Mucosa of rectum (tissue), 2 donors: Measurements from ENCODE around the gene RAB30.

Experiments used
- H3K27ac ChIP-seq, 2 donors: one replicate each; pipeline ENCODE4 v1.7.0; 2013; ENCODE audit warnings: inconsistent platforms in 2 of 2, low read depth in 2 of 2, low read length in 2 of 2
- H3K27me3 ChIP-seq, 2 donors: one replicate each; pipeline ENCODE4 v1.7.0; 2013; ENCODE audit warnings: low read length in 2 of 2; ENCODE audit not compliant: control insufficient read depth in 2 of 2, insufficient read depth in 2 of 2
- H3K36me3 ChIP-seq, 2 donors: one replicate each; pipeline ENCODE4 v1.7.0; 2013; ENCODE audit warnings: low read length in 2 of 2; ENCODE audit not compliant: control insufficient read depth in 2 of 2, insufficient read depth in 2 of 2
- H3K4me1 ChIP-seq, 2 donors: one replicate each; pipeline ENCODE4 v1.7.0; 2013; ENCODE audit warnings: low read length in 2 of 2, mild to moderate bottlenecking in 1 of 2; ENCODE audit not compliant: control insufficient read depth in 2 of 2, insufficient read depth in 2 of 2
- H3K4me3 ChIP-seq, 2 donors: one replicate each; pipeline ENCODE4 v1.7.0; 2013; ENCODE audit warnings: low read length in 2 of 2
- H3K9ac ChIP-seq, 2 donors: one replicate each; pipeline ENCODE4 v1.7.0; 2013; ENCODE audit warnings: low read length in 2 of 2, low read depth in 1 of 2, mild to moderate bottlenecking in 1 of 2
- H3K9me3 ChIP-seq, 2 donors: one replicate each; pipeline ENCODE4 v1.7.0; 2013; ENCODE audit warnings: low read length in 2 of 2; ENCODE audit not compliant: control insufficient read depth in 2 of 2
- donor health status: healthy.
- donor health status: Normal muscosa, but diverticular disease.

The RAB30 gene

GRCh38 chr11:83072350-83073242, 899 bp upstream of the RAB30 start:
- Histone ChIP-seq H3K4me1 (peaks cover 14 to 22% of the 10 kb centered on the region in 2 donors), H3K27ac (peak overlapping the region; percentile 94), H3K27me3 (peaks cover 0 to 7% of the 10 kb centered on the region in 2 donors), H3K4me3 (peak overlapping the region; percentile 96 to 100), H3K9ac (peak overlapping the region; percentile 95 to 99), H3K9me3 (no peaks in the 10 kb centered on the region), H3K36me3 (peaks cover 2 to 5% of the 10 kb centered on the region in 2 donors)

- H3K27ac ChIP-seq, result peak overlapping the region; percentile 94
- peak overlapping the region; percentile 95 to 99 for H3K9ac ChIP-seq
- H3K9me3 ChIP-seq, result no peaks in the 10 kb centered on the region
- peaks cover 0 to 7% of the 10 kb centered on the region in 2 donors for H3K27me3 ChIP-seq
- peaks cover 2 to 5% of the 10 kb centered on the region in 2 donors for H3K36me3 ChIP-seq
- peak overlapping the region; percentile 96 to 100 for H3K4me3 ChIP-seq
- peaks cover 14 to 22% of the 10 kb centered on the region in 2 donors for H3K4me1 ChIP-seq
Measured at GRCh38 chr11:83070731-83071566, 748 bp downstream of the RAB30 start.

GRCh38 chr11:83070044-83070701, 1.5 kb downstream of the RAB30 start:
- peak overlapping the region in 1 of 2 donors; percentile 42 for H3K27ac ChIP-seq
- peak overlapping the region; percentile 95 to 99 for H3K9ac ChIP-seq
- H3K4me1 ChIP-seq, result peaks cover 14 to 22% of the 10 kb centered on the region in 2 donors
- no peaks in the 10 kb centered on the region for H3K9me3 ChIP-seq
- peaks cover 2 to 5% of the 10 kb centered on the region in 2 donors for H3K36me3 ChIP-seq
- peaks cover 0 to 7% of the 10 kb centered on the region in 2 donors for H3K27me3 ChIP-seq
- peak overlapping the region; percentile 96 to 100 for H3K4me3 ChIP-seq

GRCh38 chr11:83069441-83070043, 2.2 kb downstream of the RAB30 start:
- Histone ChIP-seq H3K4me1 (peaks cover 14 to 22% of the 10 kb centered on the region in 2 donors), H3K27ac (no peak overlapping the region), H3K4me3 (peak overlapping the region in 1 of 2 donors; percentile 96), H3K9me3 (no peaks in the 10 kb centered on the region), H3K36me3 (peaks cover 0 to 5% of the 10 kb centered on the region in 2 donors), H3K9ac (peak overlapping the region in 1 of 2 donors; percentile 19), H3K27me3 (peaks cover 0 to 7% of the 10 kb centered on the region in 2 donors)

- H3K4me1 ChIP-seq, result peaks cover 14 to 22% of the 10 kb centered on the region in 2 donors
Measured at GRCh38 chr11:83068568-83068967, 3.1 kb downstream of the RAB30 start.

GRCh38 chr11:83064011-83064410, 7.7 kb downstream of the RAB30 start:
- H3K36me3 ChIP-seq, result no peaks in the 10 kb centered on the region
- H3K9me3 ChIP-seq, result no peaks in the 10 kb centered on the region
- H3K27ac ChIP-seq, result no peak overlapping the region
- no peak overlapping the region for H3K4me3 ChIP-seq
- H3K27me3 ChIP-seq, result no peaks in the 10 kb centered on the region
- peaks cover 0 to 6% of the 10 kb centered on the region in 2 donors for H3K4me1 ChIP-seq
- H3K9ac ChIP-seq, result no peak overlapping the region

More at GRCh38 chr11:83068568-83068967, 3.1 kb downstream of the RAB30 start:
- no peak overlapping the region for H3K4me3 ChIP-seq
- peaks cover 0 to under 1% of the 10 kb centered on the region in 2 donors for H3K36me3 ChIP-seq
- H3K27me3 ChIP-seq, result peaks cover 0 to 7% of the 10 kb centered on the region in 2 donors
- H3K9ac ChIP-seq, result no peak overlapping the region
- H3K27ac ChIP-seq, result no peak overlapping the region
- H3K9me3 ChIP-seq, result no peaks in the 10 kb centered on the region

- Histone ChIP-seq H3K9ac (peak overlapping the region in 1 of 2 donors; percentile 15), H3K9me3 (no peaks in the 10 kb centered on the region), H3K27ac (peak overlapping the region; percentile 55 to 71), H3K4me1 (peaks cover 0 to 4% of the 10 kb centered on the region in 2 donors), H3K36me3 (no peaks in the 10 kb centered on the region), H3K27me3 (no peaks in the 10 kb centered on the region), H3K4me3 (peak overlapping the region; percentile 16 to 20)
Measured at GRCh38 chr11:83063073-83063754, 8.5 kb downstream of the RAB30 start.

GRCh38 chr11:83061883-83062282, 9.8 kb downstream of the RAB30 start:
- no peak overlapping the region for H3K4me3 ChIP-seq
- H3K27me3 ChIP-seq, result no peaks in the 10 kb centered on the region
- H3K36me3 ChIP-seq, result no peaks in the 10 kb centered on the region
- H3K9ac ChIP-seq, result no peak overlapping the region
- peaks cover 0 to 3% of the 10 kb centered on the region in 2 donors for H3K4me1 ChIP-seq
- H3K27ac ChIP-seq, result peak overlapping the region; percentile 19 to 55
- H3K9me3 ChIP-seq, result no peaks in the 10 kb centered on the region

- Histone ChIP-seq H3K27ac (no peak overlapping the region), H3K4me3 (no peak overlapping the region), H3K4me1 (peaks cover 0 to 3% of the 10 kb centered on the region in 2 donors)
Measured at GRCh38 chr11:83060965-83061364, 10.7 kb downstream of the RAB30 start.

More at GRCh38 chr11:83060965-83061364, 10.7 kb downstream of the RAB30 start:
- H3K27me3 ChIP-seq, result no peaks in the 10 kb centered on the region
- no peaks in the 10 kb centered on the region for H3K36me3 ChIP-seq
- no peak overlapping the region for H3K9ac ChIP-seq
- no peaks in the 10 kb centered on the region for H3K9me3 ChIP-seq
